Omental fat pad (tissue), 4 donors: Measurements from ENCODE around the gene CEP135. TPM values are rescaled to one million over a fixed set of nuclear protein-coding genes. Genes with fewer than 3 reads are reported as not detected.

ENCODE experiments used
- ATAC-seq: fragments of 150-250 bp; one replicate; pipeline ENCODE4 v1.9.1; 2016; ENCODE audit warnings: mild to moderate bottlenecking, moderate library complexity; ENCODE audit not compliant: low FRiP score
- DNase-seq: peaks from one replicate; pipeline ENCODE4 v3.0.0-alpha.2; 2019; ENCODE audit warnings: low spot score
- total RNA-seq, 4 donors: library from RNA; depleted of rRNA; stranded (reverse); fragments of >200 nt; gene quantifications; one replicate each; pipeline ENCODE4 v1.1.0, GENCODE V29; 2016
- TF ChIP-seq, protein P1 (sequence below), 3 donors: fragments of 450-650 bp; IDR thresholded peaks; one replicate each; pipeline ENCODE4 v1.5.1; 2016 to 2017; ENCODE audit warnings: antibody characterized with exemption in 3 of 3, mild to moderate bottlenecking in 3 of 3, moderate library complexity in 2 of 3

CEP135 gene
- total RNA-seq, 4 donors from 2014 or later, result 5.1 to 12.9 (median 8.1) TPM

DNA sequence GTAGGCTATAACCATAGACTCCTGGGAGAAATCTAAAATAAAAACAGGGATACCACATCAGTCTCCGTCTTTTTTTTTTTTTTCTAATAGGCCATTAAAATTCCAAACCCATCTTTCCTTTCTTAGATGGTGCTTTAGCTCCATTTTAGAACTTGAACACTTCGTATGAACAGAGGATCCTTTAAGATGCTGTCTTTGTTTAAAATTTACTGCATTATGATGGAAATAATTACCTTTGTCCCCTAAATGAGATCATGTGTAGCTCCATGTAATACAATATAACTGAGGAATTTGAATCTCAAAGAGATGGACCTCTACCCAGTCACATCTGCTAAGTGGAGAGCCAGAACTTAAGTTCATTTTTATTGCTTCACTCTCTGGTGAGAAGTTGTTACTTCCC lies 47.9 kb downstream of the CEP135 start:
- ATAC-seq (no peak), DNase-seq (no peak)
- TF ChIP-seq, protein P1, sequence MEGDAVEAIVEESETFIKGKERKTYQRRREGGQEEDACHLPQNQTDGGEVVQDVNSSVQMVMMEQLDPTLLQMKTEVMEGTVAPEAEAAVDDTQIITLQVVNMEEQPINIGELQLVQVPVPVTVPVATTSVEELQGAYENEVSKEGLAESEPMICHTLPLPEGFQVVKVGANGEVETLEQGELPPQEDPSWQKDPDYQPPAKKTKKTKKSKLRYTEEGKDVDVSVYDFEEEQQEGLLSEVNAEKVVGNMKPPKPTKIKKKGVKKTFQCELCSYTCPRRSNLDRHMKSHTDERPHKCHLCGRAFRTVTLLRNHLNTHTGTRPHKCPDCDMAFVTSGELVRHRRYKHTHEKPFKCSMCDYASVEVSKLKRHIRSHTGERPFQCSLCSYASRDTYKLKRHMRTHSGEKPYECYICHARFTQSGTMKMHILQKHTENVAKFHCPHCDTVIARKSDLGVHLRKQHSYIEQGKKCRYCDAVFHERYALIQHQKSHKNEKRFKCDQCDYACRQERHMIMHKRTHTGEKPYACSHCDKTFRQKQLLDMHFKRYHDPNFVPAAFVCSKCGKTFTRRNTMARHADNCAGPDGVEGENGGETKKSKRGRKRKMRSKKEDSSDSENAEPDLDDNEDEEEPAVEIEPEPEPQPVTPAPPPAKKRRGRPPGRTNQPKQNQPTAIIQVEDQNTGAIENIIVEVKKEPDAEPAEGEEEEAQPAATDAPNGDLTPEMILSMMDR (IDR thresholded peaks at IDR 0.05), result no peak

- TF ChIP-seq, protein P1 (IDR thresholded peaks at IDR 0.05), result no peak
- ATAC-seq (no peak), DNase-seq (no peak)
These were observed 54.9 kb downstream of the CEP135 start for GRCh38 chr4:56003606-56004005.

GRCh38 chr4:56004235-56004634 lies 55.5 kb downstream of the CEP135 start:
- DNase-seq, result no peak
- TF ChIP-seq, protein P1 (IDR thresholded peaks at IDR 0.05), result no peak
- ATAC-seq, result no peak

GRCh38 chr4:56007154-56007553 lies 58.4 kb downstream of the CEP135 start:
- no peak for DNase-seq
- TF ChIP-seq, protein P1 (IDR thresholded peaks at IDR 0.05), result no peak
- no peak for ATAC-seq

DNA sequence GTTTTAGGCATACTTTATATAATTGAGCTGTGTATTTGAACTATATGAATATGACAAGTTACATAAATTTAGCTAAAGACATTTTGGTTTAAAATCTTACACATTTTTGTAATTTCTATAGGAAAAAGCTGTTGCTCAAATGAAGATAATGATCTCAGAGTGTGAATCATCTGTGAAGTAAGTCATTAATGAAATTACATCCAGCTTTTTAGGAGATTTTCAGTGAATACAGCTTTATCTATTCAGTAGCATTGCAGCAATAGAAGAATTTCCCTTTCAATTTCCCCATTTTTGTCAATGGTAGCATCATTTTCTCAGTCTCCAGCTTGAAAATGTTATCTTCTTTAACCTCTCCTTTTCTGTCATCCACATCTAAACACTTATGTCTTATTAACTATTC lies 59.5 kb downstream of the CEP135 start:
- no peak for ATAC-seq
- DNase-seq, result no peak
- TF ChIP-seq, protein P1 (IDR thresholded peaks at IDR 0.05), result no peak

DNA sequence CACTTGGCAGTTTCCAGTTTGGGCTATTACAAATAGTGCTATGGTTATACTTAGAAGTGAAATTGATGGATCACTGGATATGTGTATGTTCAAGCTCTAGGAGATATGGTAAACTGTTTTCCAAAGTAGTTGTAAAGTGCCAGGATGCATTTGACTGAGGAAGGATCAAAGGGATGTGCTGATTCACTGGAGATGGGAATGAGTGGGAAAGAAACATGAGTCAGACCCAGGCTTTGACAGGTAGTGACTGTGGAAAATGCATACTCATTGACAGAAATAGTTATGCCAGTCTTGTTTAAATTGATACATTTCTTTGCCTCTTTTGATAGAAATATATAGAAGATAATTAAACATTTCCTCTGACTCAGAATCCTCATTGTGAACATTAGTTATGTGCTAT lies 77.9 kb downstream of the CEP135 start:
- ATAC-seq (no peak), DNase-seq (no peak)
- TF ChIP-seq, protein P1 (IDR thresholded peaks at IDR 0.05), result no peak

GRCh38 chr4:56028165-56028564 lies 79.4 kb downstream of the CEP135 start:
- ATAC-seq (no peak), DNase-seq (no peak)
- TF ChIP-seq, protein P1 (IDR thresholded peaks at IDR 0.05), result no peak
